ENCODE data around the gene RBCK1.

DNA sequence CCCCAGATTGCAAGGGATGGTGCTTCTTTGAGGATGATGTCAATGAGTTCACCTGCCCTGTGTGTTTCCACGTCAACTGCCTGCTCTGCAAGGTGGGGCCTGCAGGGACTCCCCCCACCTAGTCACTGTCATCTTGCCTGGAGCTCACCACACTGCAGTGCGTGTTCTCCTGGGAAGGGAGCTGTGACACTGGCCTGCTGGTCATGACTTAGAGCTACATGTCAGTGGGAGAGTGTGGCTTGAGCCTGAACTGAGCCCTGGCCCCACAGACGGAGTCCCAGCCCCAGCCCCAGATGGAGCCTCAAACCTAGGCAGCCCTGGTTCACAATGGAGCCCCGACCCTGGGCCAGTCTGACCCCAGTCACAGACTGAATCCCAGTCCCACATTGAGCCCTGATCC is 19.3 kb downstream of the RBCK1 start:
- TF ChIP-seq CTCF (IDR thresholded peaks at IDR 0.05) (no peak), POLR2AphosphoS5 (IDR thresholded peaks at IDR 0.05; ENCODE audit: insufficient read depth in 1 of 2, low read depth in 1 of 2) (no peak)

Data from vagina (tissue), 2 donors.